Measurements from ENCODE around the gene MMAA. TPM values are rescaled to one million over a fixed set of nuclear protein-coding genes. Genes with fewer than 3 reads are reported as not detected.

MMAA gene
- polyA plus RNA-seq, 3 donors, result 2.1 to 4.0 (median 2.5) TPM

DNA sequence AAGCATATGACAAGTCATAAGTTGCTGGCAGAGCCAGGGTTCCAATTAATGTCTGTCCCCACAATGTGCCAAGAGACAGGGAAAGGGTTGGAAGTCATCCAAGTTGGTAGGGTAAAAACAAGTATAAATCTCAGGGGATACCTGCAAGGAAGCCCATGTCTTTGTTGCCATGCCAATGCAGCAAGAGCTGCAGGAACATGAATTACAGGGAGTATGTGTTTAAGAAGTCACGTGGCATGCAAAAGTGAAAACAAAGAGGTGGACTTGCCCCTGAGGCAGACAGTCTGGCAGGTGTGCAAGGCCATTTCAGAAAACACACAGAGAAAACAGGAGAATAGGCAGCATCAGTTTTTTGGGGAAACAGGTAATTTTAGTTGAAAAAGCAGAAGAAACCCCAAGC, 90.2 kb downstream of the MMAA start:
- 100% methylated on average over 1 of the region's 1 CpG for WGBS (ENCODE audit: insufficient coverage)
- H3K27ac Mint-ChIP-seq, result no peak overlapping the region
- H3K4me3 ChIP-seq (replicated peaks in 1 of 3; ENCODE audit: low read depth in 2 of 3, low read length in 3 of 3), result no peak overlapping the region

More for the DNA sequence above, 90.2 kb downstream of the MMAA start:
- DNase-seq, result no peak
- no peaks in the 10 kb centered on the region for H3K79me2 ChIP-seq (ENCODE audit: insufficient read depth, low read length)
- TF ChIP-seq, protein P1, sequence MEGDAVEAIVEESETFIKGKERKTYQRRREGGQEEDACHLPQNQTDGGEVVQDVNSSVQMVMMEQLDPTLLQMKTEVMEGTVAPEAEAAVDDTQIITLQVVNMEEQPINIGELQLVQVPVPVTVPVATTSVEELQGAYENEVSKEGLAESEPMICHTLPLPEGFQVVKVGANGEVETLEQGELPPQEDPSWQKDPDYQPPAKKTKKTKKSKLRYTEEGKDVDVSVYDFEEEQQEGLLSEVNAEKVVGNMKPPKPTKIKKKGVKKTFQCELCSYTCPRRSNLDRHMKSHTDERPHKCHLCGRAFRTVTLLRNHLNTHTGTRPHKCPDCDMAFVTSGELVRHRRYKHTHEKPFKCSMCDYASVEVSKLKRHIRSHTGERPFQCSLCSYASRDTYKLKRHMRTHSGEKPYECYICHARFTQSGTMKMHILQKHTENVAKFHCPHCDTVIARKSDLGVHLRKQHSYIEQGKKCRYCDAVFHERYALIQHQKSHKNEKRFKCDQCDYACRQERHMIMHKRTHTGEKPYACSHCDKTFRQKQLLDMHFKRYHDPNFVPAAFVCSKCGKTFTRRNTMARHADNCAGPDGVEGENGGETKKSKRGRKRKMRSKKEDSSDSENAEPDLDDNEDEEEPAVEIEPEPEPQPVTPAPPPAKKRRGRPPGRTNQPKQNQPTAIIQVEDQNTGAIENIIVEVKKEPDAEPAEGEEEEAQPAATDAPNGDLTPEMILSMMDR (IDR thresholded peaks at IDR 0.05), result no peak
- Mint-ChIP-seq H3K36me3 (no peaks in the 10 kb centered on the region), H3K9me3 (peaks cover 7 to 23% (median 13%) of the 10 kb centered on the region in 7 donors), H3K27me3 (ENCODE audit: low read depth in 3 of 3) (peaks cover 0 to 2% (median 0%) of the 10 kb centered on the region in 3 donors), H3K4me1 (no peaks in the 10 kb centered on the region), H3K4me3 (no peak overlapping the region)
- no peaks in the 10 kb centered on the region for H3K36me3 ChIP-seq (replicated peaks in 1 of 2; ENCODE audit: control insufficient read depth in 1 of 2, insufficient read depth in 2 of 2, low read length in 2 of 2)
- no peaks in the 10 kb centered on the region for H4K20me1 ChIP-seq (ENCODE audit: insufficient read depth, low read length)
- H3K4me1 ChIP-seq (ENCODE audit: control insufficient read depth in 1 of 2, insufficient read depth in 2 of 2, low read length in 2 of 2), result no peaks in the 10 kb centered on the region
- intact Hi-C loops (cut with micrococcal nuclease), result no loop called here
- H2AFZ ChIP-seq (ENCODE audit: insufficient read depth, low read depth, low read length, poor library complexity, severe bottlenecking), result no peak overlapping the region
- H3K4me2 ChIP-seq (replicated peaks; ENCODE audit: extremely low read depth, low read length, poor library complexity, severe bottlenecking), result no peak overlapping the region
- H3K27ac ChIP-seq (ENCODE audit: low read depth in 1 of 2, low read length in 2 of 2), result no peak overlapping the region
- no peak overlapping the region for H3K9ac ChIP-seq (ENCODE audit: insufficient read depth, low read length, poor library complexity, severe bottlenecking)
- H3K27me3 ChIP-seq (ENCODE audit: control insufficient read depth in 2 of 2, insufficient read depth in 2 of 2, low read length in 2 of 2), result no peaks in the 10 kb centered on the region
- peaks cover 0 to 4% of the 10 kb centered on the region in 2 donors for H3K9me3 ChIP-seq (replicated peaks in 1 of 2; ENCODE audit: control insufficient read depth in 1 of 2, insufficient read depth in 1 of 2, low read length in 2 of 2)

Other genes starting within 250 kb of the MMAA start
- 10 to 100 TPM in 1 of 3 donors, 1 to 10 TPM in 2; 8.2 to 14.4 (median 8.7) TPM for gene SMAD1, start 137.5 kb upstream of the MMAA start, polyA plus RNA-seq
- gene C4orf51, start 60.8 kb downstream of the MMAA start, polyA plus RNA-seq, result not detected